ENCODE measurements around the gene PRKAG1.
A peak's percentile ranks its signal among the peaks of the same experiment; 100 is the strongest.

The PRKAG1 gene

GRCh38 chr12:49060237-49061156 is 41.9 kb upstream of the PRKAG1 start, which contains the start of gene KMT2D:
Gene KMT2D (minus strand): TSS chr12:49060794. CDS start chr12:49055324, 5,470 bp downstream.
- H3K9ac ChIP-seq: peak within 1 kb of the TSS; percentile 97
- peak within 1 kb of the TSS; percentile 19 for H3K4me3 ChIP-seq (IDR thresholded peaks at IDR 0.05; ENCODE audit: insufficient read depth, low read depth, low read length)
- peak within 1 kb of the TSS; percentile 90 for H3K4me2 ChIP-seq
- peak within 1 kb of the TSS; percentile 85 for H3K27ac ChIP-seq
- H3K79me2 ChIP-seq (ENCODE audit: insufficient read depth, low read depth): peaks cover 51% of the 10 kb centered on the region
- peaks cover 26% of the 10 kb centered on the region for H4K20me1 ChIP-seq (ENCODE audit: insufficient read depth)
- H2AFZ ChIP-seq (ENCODE audit: low read depth): peak within 1 kb of the TSS; percentile 98
- no peaks in the 10 kb centered on the region for H3K27me3 ChIP-seq (ENCODE audit: insufficient read depth, low read depth)
- TF ChIP-seq CTCF (conservative IDR thresholded peaks at IDR 0.05; ENCODE audit: low read depth, low read length): no peak
- H3K4me1 ChIP-seq (ENCODE audit: low read depth, poor library complexity, severe bottlenecking): peaks cover 45% of the 10 kb centered on the region
- no peaks in the 10 kb centered on the region; the same call in 1 of the 2 replicates for H3K36me3 ChIP-seq (ENCODE audit: insufficient read depth)

- H3K27ac ChIP-seq: peak overlapping the region; percentile 85
- H3K4me2 ChIP-seq: peak overlapping the region; percentile 84
- no peaks in the 10 kb centered on the region; the same call in 1 of the 2 replicates for H3K36me3 ChIP-seq (ENCODE audit: insufficient read depth)
- peak overlapping the region; percentile 19 for H3K4me3 ChIP-seq (IDR thresholded peaks at IDR 0.05; ENCODE audit: insufficient read depth, low read depth, low read length)
- H3K27me3 ChIP-seq (ENCODE audit: insufficient read depth, low read depth): no peaks in the 10 kb centered on the region
- peaks cover 60% of the 10 kb centered on the region for H3K79me2 ChIP-seq (ENCODE audit: insufficient read depth, low read depth)
- H2AFZ ChIP-seq (ENCODE audit: low read depth): peak overlapping the region; percentile 98
- peaks cover 44% of the 10 kb centered on the region for H3K4me1 ChIP-seq (ENCODE audit: low read depth, poor library complexity, severe bottlenecking)
- H4K20me1 ChIP-seq (ENCODE audit: insufficient read depth): peaks cover 29% of the 10 kb centered on the region
- H3K9ac ChIP-seq: peak overlapping the region; percentile 97
- TF ChIP-seq CTCF (conservative IDR thresholded peaks at IDR 0.05; ENCODE audit: low read depth, low read length): no peak
Measured at GRCh38 chr12:49059299-49060171, 41.0 kb upstream of the PRKAG1 start.

DNA sequence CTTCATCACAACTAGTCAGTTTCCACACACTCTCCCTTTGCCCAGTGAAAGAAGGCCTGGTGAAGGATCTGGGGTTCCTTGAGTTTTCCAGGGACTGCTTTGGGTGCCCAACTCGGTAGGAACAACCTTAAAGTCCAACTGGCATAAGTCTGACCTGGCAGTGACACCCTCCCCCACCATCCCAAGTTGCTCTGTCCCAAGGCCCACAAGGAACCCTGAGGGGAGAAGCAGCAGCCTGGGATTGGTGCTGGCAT is 40.4 kb upstream of the PRKAG1 start:
- no peaks in the 10 kb centered on the region; the same call in 1 of the 2 replicates for H3K36me3 ChIP-seq (ENCODE audit: insufficient read depth)
- H3K4me1 ChIP-seq (ENCODE audit: low read depth, poor library complexity, severe bottlenecking): peaks cover 39% of the 10 kb centered on the region
- peaks cover 61% of the 10 kb centered on the region for H3K79me2 ChIP-seq (ENCODE audit: insufficient read depth, low read depth)
- H2AFZ ChIP-seq (ENCODE audit: low read depth): no peak overlapping the region
- H3K27ac ChIP-seq: no peak overlapping the region
- no peak overlapping the region for H3K4me3 ChIP-seq (IDR thresholded peaks at IDR 0.05; ENCODE audit: insufficient read depth, low read depth, low read length)
- peak overlapping the region; percentile 84 for H3K4me2 ChIP-seq
- peak overlapping the region; percentile 97; the same call in 1 of the 2 replicates for H3K9ac ChIP-seq
- H3K27me3 ChIP-seq (ENCODE audit: insufficient read depth, low read depth): no peaks in the 10 kb centered on the region
- no peak for TF ChIP-seq CTCF (conservative IDR thresholded peaks at IDR 0.05; ENCODE audit: low read depth, low read length)
- peaks cover 29% of the 10 kb centered on the region for H4K20me1 ChIP-seq (ENCODE audit: insufficient read depth)

DNA sequence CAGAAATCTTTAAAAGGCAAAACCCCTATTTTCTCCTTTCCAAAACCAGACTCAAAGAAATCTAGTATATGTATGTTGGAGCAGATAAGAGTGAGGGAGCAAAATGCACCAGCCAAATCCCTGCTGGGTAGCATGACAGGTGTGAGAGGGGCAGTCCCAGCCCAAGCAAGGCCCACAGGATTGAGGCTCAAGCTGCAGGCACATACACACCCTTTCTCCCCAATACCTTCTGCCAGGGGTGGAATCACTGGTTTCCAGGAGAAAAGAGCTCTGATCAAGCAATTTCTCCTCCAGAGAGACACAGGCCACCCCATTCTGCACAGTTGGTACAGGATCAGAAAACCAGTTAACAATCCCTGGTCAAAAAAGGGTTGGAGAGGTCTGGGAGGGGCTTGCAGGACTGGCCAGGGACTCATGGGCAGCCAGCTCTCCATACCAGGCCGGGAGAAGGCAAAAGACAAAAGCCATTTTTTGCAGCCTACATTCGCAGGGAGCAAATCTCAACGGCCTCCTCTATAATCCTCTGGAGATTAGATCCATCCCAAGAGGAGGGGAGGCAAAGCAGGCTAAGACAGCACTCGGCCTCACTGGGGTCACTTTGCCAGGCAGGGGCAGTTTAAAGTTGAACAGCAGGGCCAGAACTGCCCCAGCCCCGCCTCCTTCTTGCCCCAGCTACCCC is 39.9 kb upstream of the PRKAG1 start:
- Histone ChIP-seq H4K20me1 (ENCODE audit: insufficient read depth) (peaks cover 29% of the 10 kb centered on the region), H3K4me1 (ENCODE audit: low read depth, poor library complexity, severe bottlenecking) (peaks cover 35% of the 10 kb centered on the region), H3K27me3 (ENCODE audit: insufficient read depth, low read depth) (no peaks in the 10 kb centered on the region), H3K27ac (no peak overlapping the region), H3K4me2 (peak overlapping the region; percentile 84), H3K79me2 (ENCODE audit: insufficient read depth, low read depth) (peaks cover 61% of the 10 kb centered on the region), H3K4me3 (IDR thresholded peaks at IDR 0.05; ENCODE audit: insufficient read depth, low read depth, low read length) (peak overlapping the region; percentile 4), H2AFZ (ENCODE audit: low read depth) (no peak overlapping the region), H3K36me3 (ENCODE audit: insufficient read depth) (no peaks in the 10 kb centered on the region; the same call in 1 of the 2 replicates), H3K9ac (peak overlapping the region; percentile 97; the same call in 1 of the 2 replicates)
- no peak for TF ChIP-seq CTCF (conservative IDR thresholded peaks at IDR 0.05; ENCODE audit: low read depth, low read length)

Measured in KMS-11 (cell line).